Skeletal muscle satellite cell (primary cell): ENCODE measurements around the gene ZDHHC8.
"Not testable (repeated sequence)": the region's sequence is repeated elsewhere in the genome, so short reads cannot be mapped to it uniquely, and the experiment has no call there.

Experiments
- H3K27me3 ChIP-seq: 2 replicates; pipeline ENCODE4 v1.7.0; 2013; ENCODE audit warnings: low read length; ENCODE audit not compliant: control insufficient read depth, insufficient read depth
- H3K36me3 ChIP-seq: 2 replicates; pipeline ENCODE4 v1.7.0; 2013; ENCODE audit warnings: mild to moderate bottlenecking, control low read depth, low read length; ENCODE audit not compliant: insufficient read depth
- H3K4me1 ChIP-seq: 2 replicates; pipeline ENCODE4 v1.7.0; 2013; ENCODE audit warnings: low read length; ENCODE audit not compliant: control insufficient read depth, insufficient read depth
- H3K4me2 ChIP-seq: 2 replicates; pipeline ENCODE4 v1.7.0; 2013; ENCODE audit warnings: mild to moderate bottlenecking, low read length
- H3K4me3 ChIP-seq: 2 replicates; pipeline ENCODE4 v1.7.0; 2013; ENCODE audit warnings: low read length
- H3K9ac ChIP-seq: 2 replicates; pipeline ENCODE4 v1.7.0; 2013; ENCODE audit warnings: mild to moderate bottlenecking, low read depth, low read length, moderate library complexity
- H3K9me3 ChIP-seq: replicated peaks from 2 replicates; pipeline ENCODE4 v1.7.0; 2013; ENCODE audit warnings: mild to moderate bottlenecking, control low read depth, low read length

The ZDHHC8 gene

GRCh38 chr22:20154602-20155187, 23.1 kb downstream of the ZDHHC8 start:
- H3K4me1 ChIP-seq = no peaks in the 10 kb centered on the region
- no peaks in the 10 kb centered on the region for H3K36me3 ChIP-seq
- no peak overlapping the region for H3K9ac ChIP-seq
- no peaks in the 10 kb centered on the region for H3K27me3 ChIP-seq
- peak overlapping the region; percentile 52 for H3K4me3 ChIP-seq
- no peaks in the 10 kb centered on the region for H3K9me3 ChIP-seq
- H3K4me2 ChIP-seq = peak overlapping the region; percentile 71

GRCh38 chr22:20155330-20156041, 23.9 kb downstream of the ZDHHC8 start:
- peak overlapping the region; percentile 52 for H3K4me3 ChIP-seq
- H3K9me3 ChIP-seq = no peaks in the 10 kb centered on the region
- H3K36me3 ChIP-seq = no peaks in the 10 kb centered on the region
- no peak overlapping the region for H3K9ac ChIP-seq
- H3K4me1 ChIP-seq = no peaks in the 10 kb centered on the region
- peak overlapping the region; percentile 71 for H3K4me2 ChIP-seq
- H3K27me3 ChIP-seq = peaks cover 5% of the 10 kb centered on the region

- Histone ChIP-seq H3K36me3 (no peaks in the 10 kb centered on the region), H3K4me2 (no peak overlapping the region), H3K9me3 (no peaks in the 10 kb centered on the region), H3K27me3 (peaks cover 5% of the 10 kb centered on the region), H3K4me1 (no peaks in the 10 kb centered on the region), H3K4me3 (no peak overlapping the region), H3K9ac (no peak overlapping the region)
Measured at GRCh38 chr22:20156042-20156389, 24.4 kb downstream of the ZDHHC8 start.

GRCh38 chr22:20156611-20157429, 25.2 kb downstream of the ZDHHC8 start:
- H3K9me3 ChIP-seq = no peaks in the 10 kb centered on the region
- H3K27me3 ChIP-seq = peaks cover 5% of the 10 kb centered on the region
- no peak overlapping the region for H3K4me3 ChIP-seq
- no peak overlapping the region for H3K4me2 ChIP-seq
- no peak overlapping the region for H3K9ac ChIP-seq
- H3K36me3 ChIP-seq = no peaks in the 10 kb centered on the region
- no peaks in the 10 kb centered on the region for H3K4me1 ChIP-seq

- Histone ChIP-seq H3K4me2 (no peak overlapping the region), H3K27me3 (peaks cover 5% of the 10 kb centered on the region), H3K9me3 (no peaks in the 10 kb centered on the region), H3K9ac (no peak overlapping the region), H3K4me3 (no peak overlapping the region), H3K4me1 (no peaks in the 10 kb centered on the region), H3K36me3 (no peaks in the 10 kb centered on the region)
Measured at GRCh38 chr22:20157430-20158183, 26.0 kb downstream of the ZDHHC8 start.

- Histone ChIP-seq H3K4me2 (no peak overlapping the region), H3K9me3 (no peaks in the 10 kb centered on the region), H3K4me1 (no peaks in the 10 kb centered on the region), H3K9ac (no peak overlapping the region), H3K4me3 (no peak overlapping the region), H3K36me3 (no peaks in the 10 kb centered on the region), H3K27me3 (peaks cover 5% of the 10 kb centered on the region)
Measured at GRCh38 chr22:20158391-20159036, 26.9 kb downstream of the ZDHHC8 start.

- no peaks in the 10 kb centered on the region for H3K36me3 ChIP-seq
- no peak overlapping the region for H3K9ac ChIP-seq
- peaks cover 5% of the 10 kb centered on the region for H3K27me3 ChIP-seq
- no peak overlapping the region for H3K4me2 ChIP-seq
- H3K4me3 ChIP-seq = no peak overlapping the region
- H3K4me1 ChIP-seq = no peaks in the 10 kb centered on the region
- no peaks in the 10 kb centered on the region for H3K9me3 ChIP-seq
Measured at GRCh38 chr22:20159076-20159475, 27.5 kb downstream of the ZDHHC8 start.

GRCh38 chr22:20159531-20159930, 27.9 kb downstream of the ZDHHC8 start:
- not testable (repeated sequence) for H3K9me3 ChIP-seq, H3K4me1 ChIP-seq, H3K4me2 ChIP-seq, H3K9ac ChIP-seq, H3K36me3 ChIP-seq, H3K27me3 ChIP-seq, H3K4me3 ChIP-seq

- H3K36me3 ChIP-seq = no peaks in the 10 kb centered on the region
- no peak overlapping the region for H3K9ac ChIP-seq
- H3K4me3 ChIP-seq = no peak overlapping the region
- peaks cover 5% of the 10 kb centered on the region for H3K27me3 ChIP-seq
- no peaks in the 10 kb centered on the region for H3K9me3 ChIP-seq
- H3K4me1 ChIP-seq = no peaks in the 10 kb centered on the region
- H3K4me2 ChIP-seq = no peak overlapping the region
Measured at GRCh38 chr22:20160041-20160440, 28.4 kb downstream of the ZDHHC8 start.

GRCh38 chr22:20164863-20165262, 33.3 kb downstream of the ZDHHC8 start:
- H3K27me3 ChIP-seq = peaks cover 5% of the 10 kb centered on the region
- no peaks in the 10 kb centered on the region for H3K9me3 ChIP-seq
- no peak overlapping the region for H3K9ac ChIP-seq
- H3K36me3 ChIP-seq = no peaks in the 10 kb centered on the region
- H3K4me2 ChIP-seq = no peak overlapping the region
- no peak overlapping the region for H3K4me3 ChIP-seq
- H3K4me1 ChIP-seq = no peaks in the 10 kb centered on the region

- no peaks in the 10 kb centered on the region for H3K4me1 ChIP-seq
- H3K4me3 ChIP-seq = no peak overlapping the region
- H3K4me2 ChIP-seq = no peak overlapping the region
- H3K27me3 ChIP-seq = peaks cover 3% of the 10 kb centered on the region
- H3K36me3 ChIP-seq = no peaks in the 10 kb centered on the region
- no peak overlapping the region for H3K9ac ChIP-seq
- no peaks in the 10 kb centered on the region for H3K9me3 ChIP-seq
Measured at GRCh38 chr22:20165421-20165820, 33.8 kb downstream of the ZDHHC8 start.
